Coronary artery (tissue), 2 donors: Measurements from ENCODE around the gene CISD3.

Source experiments
- DNase-seq: peaks from one replicate; pipeline ENCODE4 v3.0.0-alpha.2; 2017; ENCODE audit warnings: low spot score
- H3K27ac ChIP-seq, 2 donors: fragments of 200-600 bp; sonication (generic); one replicate each; pipeline ENCODE4 v1.5.1; 2016 to 2019
- H3K4me3 ChIP-seq: fragments of 200-600 bp; sonication (generic); 2 replicates; pipeline ENCODE4 v1.5.1; 2016; ENCODE audit warnings: mild to moderate bottlenecking, moderate library complexity
- CTCF ChIP-seq: fragments of 200-600 bp; sonication (generic); IDR thresholded peaks from one replicate; pipeline ENCODE4 v1.5.1; 2019; ENCODE audit warnings: antibody characterized with exemption

Gene CISD3

DNA sequence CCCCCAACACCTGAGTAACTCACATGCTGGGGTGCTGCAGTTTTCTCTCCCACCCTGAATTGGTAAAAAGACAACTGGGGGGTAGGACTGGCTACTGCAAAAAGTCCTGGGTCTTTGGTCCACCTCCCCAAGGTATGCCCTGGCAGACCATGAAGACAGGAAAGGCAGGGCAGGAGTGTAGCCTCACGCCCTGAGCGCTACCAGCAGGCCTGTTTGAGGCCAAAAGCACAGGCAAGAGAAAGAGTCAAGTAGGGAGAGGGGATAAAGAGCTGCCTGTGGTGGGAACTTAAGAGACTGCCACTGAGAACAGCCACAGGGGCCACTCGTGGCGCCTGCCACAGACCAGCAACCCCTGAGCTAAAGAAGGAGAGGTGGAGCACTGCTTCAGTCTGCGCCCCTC lies 36.2 kb downstream of the CISD3 start:
- no peak overlapping the region for H3K27ac ChIP-seq
- no peak for TF ChIP-seq CTCF

DNA sequence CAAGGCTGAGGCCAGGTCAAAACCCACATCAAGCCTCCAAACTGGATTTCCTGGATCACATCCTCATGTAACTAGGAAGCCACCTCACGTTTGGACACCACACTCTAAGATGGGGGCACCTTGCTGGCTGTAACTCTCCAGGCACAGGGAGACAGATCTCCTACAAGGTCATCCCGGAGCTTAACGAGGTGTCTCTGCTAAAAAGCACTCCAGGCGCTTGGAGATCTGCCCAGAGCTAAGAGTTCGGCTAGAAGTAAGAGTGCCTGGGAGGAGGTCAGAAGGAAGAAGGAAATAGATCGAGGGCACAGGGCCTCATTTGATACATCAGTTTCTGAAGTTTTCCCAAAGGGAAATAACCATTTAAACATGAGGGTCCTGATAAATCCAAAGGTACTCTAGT lies 38.3 kb downstream of the CISD3 start:
- no peak for DNase-seq
- no peak overlapping the region for H3K27ac ChIP-seq
- no peak overlapping the region for H3K4me3 ChIP-seq
- no peak for TF ChIP-seq CTCF

More for the DNA sequence above, 36.2 kb downstream of the CISD3 start:
- no peak for DNase-seq
- no peak overlapping the region for H3K4me3 ChIP-seq

GRCh38 chr17:38773258-38773657 lies 43.1 kb downstream of the CISD3 start:
- no peak for TF ChIP-seq CTCF
- Histone ChIP-seq H3K27ac (no peak overlapping the region), H3K4me3 (no peak overlapping the region)
- no peak for DNase-seq

DNA sequence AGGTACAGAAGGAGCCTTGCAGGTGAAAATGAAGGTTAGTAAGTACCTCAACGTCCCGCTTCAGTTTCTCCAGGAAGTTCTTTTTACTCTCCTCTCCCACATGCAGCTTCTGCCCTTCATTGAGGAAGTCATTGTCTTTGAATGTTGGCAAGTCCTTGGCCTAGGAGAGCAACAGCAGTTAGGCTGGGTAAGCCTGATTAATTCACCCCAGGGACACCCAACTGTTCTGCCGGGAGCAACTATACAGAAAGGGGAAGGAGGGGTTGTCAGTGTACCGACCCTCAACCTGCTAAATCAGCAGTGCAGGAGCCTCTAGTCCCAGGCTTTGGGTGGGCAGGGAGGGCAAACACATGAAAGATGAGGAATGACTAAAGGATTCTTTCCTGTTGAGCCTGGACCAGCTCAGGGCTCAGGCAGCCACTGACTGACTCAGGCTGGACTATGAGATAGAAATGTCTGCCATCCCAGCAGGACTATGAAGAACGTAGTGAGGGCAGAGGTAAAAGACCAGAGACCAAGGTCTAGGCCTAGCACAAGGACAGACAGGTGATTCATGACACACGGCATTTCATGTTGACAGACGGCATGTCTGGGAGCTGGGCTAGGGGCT lies 47.6 kb downstream of the CISD3 start:
- DNase-seq, result no peak
- TF ChIP-seq CTCF, result no peak
- Histone ChIP-seq H3K27ac (no peak overlapping the region), H3K4me3 (no peak overlapping the region)

DNA sequence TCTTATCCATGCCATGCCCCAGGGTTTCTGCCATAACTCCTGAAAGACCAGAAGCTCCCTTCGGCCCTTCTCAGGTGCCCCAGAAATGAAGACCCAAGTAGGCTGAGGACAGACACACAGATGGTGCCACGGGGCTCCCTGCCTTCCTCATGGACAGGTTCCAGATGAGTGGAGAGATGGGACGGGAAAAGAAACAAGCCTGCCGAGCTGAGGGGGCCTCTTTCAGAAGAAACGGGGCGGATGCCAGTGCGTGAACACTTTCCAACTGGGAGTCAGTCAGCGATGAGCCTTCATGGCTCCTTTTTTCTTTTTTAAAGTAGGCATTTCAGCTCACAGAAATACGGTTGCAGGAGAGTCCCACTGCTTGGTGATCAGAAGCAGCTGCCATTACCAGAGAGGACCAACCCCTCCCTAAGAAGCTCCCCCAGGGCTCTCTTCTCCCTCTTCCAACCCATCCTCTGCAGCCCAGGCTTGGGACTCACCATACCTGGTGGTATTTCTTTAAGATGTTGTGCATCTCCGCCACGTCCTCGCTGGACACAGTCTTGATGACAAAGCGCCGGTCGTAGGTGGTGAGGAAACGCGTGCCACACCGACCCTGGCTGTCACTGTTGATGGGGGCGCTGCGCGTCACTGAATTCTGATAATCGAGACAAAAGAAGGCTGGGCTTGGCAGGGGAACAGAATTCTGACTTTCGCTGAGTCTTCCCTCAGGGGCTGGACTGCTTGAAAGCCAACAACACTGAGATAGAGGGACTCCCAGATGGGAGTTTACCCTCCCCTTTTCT lies 50.0 kb downstream of the CISD3 start:
- TF ChIP-seq CTCF, result no peak
- H3K4me3 ChIP-seq, result no peak overlapping the region
- no peak for DNase-seq
- no peak overlapping the region for H3K27ac ChIP-seq

DNA sequence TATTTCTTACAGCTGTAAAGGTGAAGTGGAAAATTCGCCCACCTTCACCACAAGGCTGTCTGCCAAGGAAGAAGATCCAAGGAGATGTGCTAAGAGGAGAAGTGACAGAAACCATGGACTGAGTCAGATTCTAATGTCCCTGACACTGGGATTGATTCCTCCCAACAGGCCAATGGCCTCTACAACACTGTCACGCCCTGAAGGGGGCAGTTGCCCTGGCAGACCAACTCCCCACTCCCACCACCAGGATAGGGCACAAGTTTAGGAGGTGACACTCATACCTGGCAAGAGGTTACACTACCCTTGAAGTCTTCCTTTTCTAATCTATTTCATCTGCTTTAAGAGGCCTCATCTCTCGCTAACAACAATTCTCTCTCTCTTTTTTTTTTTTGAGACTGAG lies 53.1 kb downstream of the CISD3 start:
- H3K4me3 ChIP-seq, result no peak overlapping the region
- no peak for DNase-seq
- H3K27ac ChIP-seq, result no peak overlapping the region
- TF ChIP-seq CTCF, result no peak
